HepG2 (cell line): ENCODE results near the gene TOB1. TPM values are rescaled to one million over a fixed set of nuclear protein-coding genes. Genes with fewer than 3 reads are reported as not detected.
A peak's percentile ranks its signal among the peaks of the same experiment; 100 is the strongest.

Experiments
- E2F1 ChIP-seq: sonication (generic); formaldehyde crosslinking; IDR thresholded peaks from 2 replicates; pipeline ENCODE4 v1.5.0; 2020; ENCODE audit warnings: missing genetic modification reagents
- FOXJ3 ChIP-seq: sonication (generic); formaldehyde crosslinking; IDR thresholded peaks from 2 replicates; pipeline ENCODE4 v1.4.0; 2020; ENCODE audit warnings: missing genetic modification reagents, mild to moderate bottlenecking, borderline replicate concordance
- GATAD1 ChIP-seq: IDR thresholded peaks from 2 replicates; pipeline ENCODE4 v1.6.1; 2016; ENCODE audit warnings: missing genetic modification reagents, missing compliant biosample characterization
- GLI4 ChIP-seq: sonication (generic); formaldehyde crosslinking; IDR thresholded peaks from 2 replicates; pipeline ENCODE4 v1.5.1; 2020; ENCODE audit warnings: missing genetic modification reagents, mild to moderate bottlenecking, moderate library complexity, borderline replicate concordance
- HMGA1 ChIP-seq: sonication (generic); formaldehyde crosslinking; conservative IDR thresholded peaks from 2 replicates; pipeline ENCODE4 v1.4.0; 2020; ENCODE audit warnings: missing genetic modification reagents
- MLX ChIP-seq: IDR thresholded peaks from 2 replicates; pipeline ENCODE4 v1.6.1; 2016
- NPAS2 ChIP-seq: sonication (generic); formaldehyde crosslinking; IDR thresholded peaks from 2 replicates; pipeline ENCODE4 v1.8.0; 2022; ENCODE audit warnings: mild to moderate bottlenecking, missing genetic modification reagents, borderline replicate concordance
- PTBP1 ChIP-seq: fragments of 200-400 bp; formaldehyde crosslinking; IDR thresholded peaks from 2 replicates; pipeline ENCODE4 v1.6.1; 2018; ENCODE audit warnings: low read length, low read depth; ENCODE audit not compliant: poor library complexity, severe bottlenecking
- REPIN1 ChIP-seq: sonication (generic); formaldehyde crosslinking; IDR thresholded peaks from 2 replicates; pipeline ENCODE4 v1.8.0; 2022; ENCODE audit warnings: missing genetic modification reagents, low read depth, mild to moderate bottlenecking, borderline replicate concordance
- STAT5B ChIP-seq: sonication (generic); formaldehyde crosslinking; IDR thresholded peaks from 2 replicates; pipeline ENCODE4 v1.4.0; 2020; ENCODE audit warnings: missing genetic modification reagents
- SUZ12 ChIP-seq: fragments of 150-350 bp; IDR thresholded peaks from 2 replicates; pipeline ENCODE4 v1.6.1; 2014; ENCODE audit warnings: low read depth, low read length
- TBX2 ChIP-seq: sonication (generic); formaldehyde crosslinking; IDR thresholded peaks from 2 replicates; pipeline ENCODE4 v1.5.0; 2020; ENCODE audit warnings: missing genetic modification reagents, mild to moderate bottlenecking, borderline replicate concordance
- ZBTB8A ChIP-seq: sonication (generic); formaldehyde crosslinking; IDR thresholded peaks from 2 replicates; pipeline ENCODE4 v1.4.0; 2020; ENCODE audit warnings: mild to moderate bottlenecking, low read depth, missing genetic modification reagents, borderline replicate concordance
- ZNF10 ChIP-seq: sonication (generic); formaldehyde crosslinking; IDR thresholded peaks from 2 replicates; pipeline ENCODE4 v1.4.0; 2020; ENCODE audit warnings: mild to moderate bottlenecking, low read depth, missing genetic modification reagents, borderline replicate concordance
- ZNF138 ChIP-seq: sonication (generic); formaldehyde crosslinking; IDR thresholded peaks from 2 replicates; pipeline ENCODE4 v1.5.0; 2020; ENCODE audit warnings: mild to moderate bottlenecking, low read depth, missing genetic modification reagents
- ZNF572 ChIP-seq: sonication (generic); formaldehyde crosslinking; IDR thresholded peaks from 2 replicates; pipeline ENCODE4 v1.5.1; 2020; ENCODE audit warnings: mild to moderate bottlenecking, missing genetic modification reagents
- ZNF749 ChIP-seq: sonication (generic); formaldehyde crosslinking; IDR thresholded peaks from 2 replicates; pipeline ENCODE4 v1.8.0; 2022; ENCODE audit warnings: mild to moderate bottlenecking, missing genetic modification reagents, moderate library complexity, borderline replicate concordance
- ZNF75D ChIP-seq: sonication (generic); formaldehyde crosslinking; IDR thresholded peaks from 2 replicates; pipeline ENCODE4 v1.8.1; 2023; ENCODE audit warnings: missing genetic modification reagents, mild to moderate bottlenecking, borderline replicate concordance
- ZNF768 ChIP-seq: sonication (generic); formaldehyde crosslinking; IDR thresholded peaks from 2 replicates; pipeline ENCODE4 v1.4.0; 2020; ENCODE audit warnings: missing genetic modification reagents
- ZSCAN31 ChIP-seq: sonication (generic); formaldehyde crosslinking; IDR thresholded peaks from 2 replicates; pipeline ENCODE4 v1.5.0; 2020; ENCODE audit warnings: low read depth, mild to moderate bottlenecking, missing genetic modification reagents
- polyA plus RNA-seq, 8 experiments: library from polyadenylated mRNA; depleted of rRNA in 3 of 8; stranded (reverse) in 7 of 8; unstranded in 1 of 8; fragments of >200 nt; fragmentation: Illumina TruSeq in 4 of 8; extraction: Trizol in 4 of 8; gene quantifications; 2 replicates each; pipeline versions ENCODE4 v1.2.1 to v1.2.3, GENCODE V29; 2011 to 2016; ENCODE audit warnings: low read depth in 4 of 8, missing spikeins in 1 of 8, mixed read lengths in 1 of 8; ENCODE audit not compliant: insufficient read depth in 1 of 8
- total RNA-seq, 5 experiments: library from RNA; depleted of rRNA; stranded (reverse); fragments of >200 nt; fragmentation: Illumina TruSeq; extraction: Trizol; gene quantifications; 2 replicates each; pipeline ENCODE4 v1.2.3, GENCODE V29; 2016; ENCODE audit warnings: low read depth in 1 of 5
- TF ChIP-seq, protein P1 (sequence below): sonication (generic); formaldehyde crosslinking; IDR thresholded peaks from 2 replicates; pipeline ENCODE4 v1.4.0; 2020; ENCODE audit warnings: missing genetic modification reagents
- TF ChIP-seq, protein P2 (sequence below): sonication (generic); formaldehyde crosslinking; IDR thresholded peaks from 2 replicates; pipeline ENCODE4 v1.5.0; 2020; ENCODE audit warnings: missing genetic modification reagents
- TF ChIP-seq, protein P3 (sequence below): sonication (generic); formaldehyde crosslinking; IDR thresholded peaks from 2 replicates; pipeline ENCODE4 v1.8.0; 2022; ENCODE audit warnings: mild to moderate bottlenecking, missing genetic modification reagents, moderate library complexity

The TOB1 gene
- total and polyA plus RNA-seq, 2 of the 13 experiments (the other 11 are each of a cell fraction or from before 2014, with no cell fraction given), result 21.9 to 57.7 TPM

DNA sequence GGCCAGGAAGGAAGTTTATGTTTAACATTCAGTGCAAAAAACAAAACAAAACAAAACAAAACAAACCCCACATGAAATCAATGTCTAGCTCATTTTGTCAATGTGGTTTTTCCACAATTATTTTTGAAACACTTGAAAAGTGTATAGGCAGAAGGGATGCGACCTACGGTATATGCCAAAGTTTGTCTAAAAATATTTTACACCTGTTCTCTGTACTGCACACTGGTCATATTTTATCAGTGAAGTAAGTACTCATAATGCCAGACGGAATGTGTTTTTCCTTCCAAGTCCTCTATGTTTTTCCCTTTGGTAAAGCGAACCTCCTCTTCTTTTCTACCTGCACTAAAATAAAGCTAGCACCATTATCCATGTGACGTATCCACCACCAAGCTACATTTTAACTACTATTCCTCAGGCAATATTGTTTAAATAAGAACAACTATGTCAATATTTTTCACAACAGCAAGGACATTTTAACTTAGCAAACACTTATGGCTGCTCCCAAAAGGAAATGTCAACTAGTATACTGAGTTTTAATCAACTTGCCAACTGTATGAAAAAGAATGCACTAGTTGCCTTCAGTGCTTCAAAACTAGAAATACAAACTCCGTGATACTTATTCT lies 10.3 kb downstream of the TOB1 start (continued):
- TF ChIP-seq ZBTB8A (CRISPR knock-in tag) (no peak), HMGA1 (no peak), TBX2 (CRISPR knock-in tag) (no peak), SUZ12 (no peak), MLX (CRISPR knock-in tag) (no peak; the same call in 1 of the 2 replicates), ZNF572 (no peak), ZNF138 (no peak), NPAS2 (CRISPR knock-in tag) (no peak), ZNF75D (no peak), GLI4 (CRISPR knock-in tag) (no peak), ZNF10 (CRISPR knock-in tag) (no peak), STAT5B (CRISPR knock-in tag) (no peak), PTBP1 (no peak), REPIN1 (no peak), ZNF749 (CRISPR knock-in tag) (0 out of 2 replicates have a peak, but pooled peaks have one; percentile 53), ZNF768 (no peak), E2F1 (CRISPR knock-in tag) (no peak), FOXJ3 (CRISPR knock-in tag) (peak; percentile 56; the same call in 1 of the 2 replicates), ZSCAN31 (CRISPR knock-in tag) (no peak), GATAD1 (0 out of 2 replicates have a peak, but pooled peaks have one; percentile 17)
- TF ChIP-seq, protein P1, sequence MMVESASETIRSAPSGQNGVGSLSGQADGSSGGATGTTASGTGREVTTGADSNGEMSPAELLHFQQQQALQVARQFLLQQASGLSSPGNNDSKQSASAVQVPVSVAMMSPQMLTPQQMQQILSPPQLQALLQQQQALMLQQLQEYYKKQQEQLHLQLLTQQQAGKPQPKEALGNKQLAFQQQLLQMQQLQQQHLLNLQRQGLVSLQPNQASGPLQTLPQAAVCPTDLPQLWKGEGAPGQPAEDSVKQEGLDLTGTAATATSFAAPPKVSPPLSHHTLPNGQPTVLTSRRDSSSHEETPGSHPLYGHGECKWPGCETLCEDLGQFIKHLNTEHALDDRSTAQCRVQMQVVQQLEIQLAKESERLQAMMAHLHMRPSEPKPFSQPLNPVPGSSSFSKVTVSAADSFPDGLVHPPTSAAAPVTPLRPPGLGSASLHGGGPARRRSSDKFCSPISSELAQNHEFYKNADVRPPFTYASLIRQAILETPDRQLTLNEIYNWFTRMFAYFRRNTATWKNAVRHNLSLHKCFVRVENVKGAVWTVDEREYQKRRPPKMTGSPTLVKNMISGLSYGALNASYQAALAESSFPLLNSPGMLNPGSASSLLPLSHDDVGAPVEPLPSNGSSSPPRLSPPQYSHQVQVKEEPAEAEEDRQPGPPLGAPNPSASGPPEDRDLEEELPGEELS, result peak; percentile 77
- TF ChIP-seq, protein P2, sequence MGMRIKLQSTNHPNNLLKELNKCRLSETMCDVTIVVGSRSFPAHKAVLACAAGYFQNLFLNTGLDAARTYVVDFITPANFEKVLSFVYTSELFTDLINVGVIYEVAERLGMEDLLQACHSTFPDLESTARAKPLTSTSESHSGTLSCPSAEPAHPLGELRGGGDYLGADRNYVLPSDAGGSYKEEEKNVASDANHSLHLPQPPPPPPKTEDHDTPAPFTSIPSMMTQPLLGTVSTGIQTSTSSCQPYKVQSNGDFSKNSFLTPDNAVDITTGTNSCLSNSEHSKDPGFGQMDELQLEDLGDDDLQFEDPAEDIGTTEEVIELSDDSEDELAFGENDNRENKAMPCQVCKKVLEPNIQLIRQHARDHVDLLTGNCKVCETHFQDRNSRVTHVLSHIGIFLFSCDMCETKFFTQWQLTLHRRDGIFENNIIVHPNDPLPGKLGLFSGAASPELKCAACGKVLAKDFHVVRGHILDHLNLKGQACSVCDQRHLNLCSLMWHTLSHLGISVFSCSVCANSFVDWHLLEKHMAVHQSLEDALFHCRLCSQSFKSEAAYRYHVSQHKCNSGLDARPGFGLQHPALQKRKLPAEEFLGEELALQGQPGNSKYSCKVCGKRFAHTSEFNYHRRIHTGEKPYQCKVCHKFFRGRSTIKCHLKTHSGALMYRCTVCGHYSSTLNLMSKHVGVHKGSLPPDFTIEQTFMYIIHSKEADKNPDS, result no peak
- TF ChIP-seq, protein P3, sequence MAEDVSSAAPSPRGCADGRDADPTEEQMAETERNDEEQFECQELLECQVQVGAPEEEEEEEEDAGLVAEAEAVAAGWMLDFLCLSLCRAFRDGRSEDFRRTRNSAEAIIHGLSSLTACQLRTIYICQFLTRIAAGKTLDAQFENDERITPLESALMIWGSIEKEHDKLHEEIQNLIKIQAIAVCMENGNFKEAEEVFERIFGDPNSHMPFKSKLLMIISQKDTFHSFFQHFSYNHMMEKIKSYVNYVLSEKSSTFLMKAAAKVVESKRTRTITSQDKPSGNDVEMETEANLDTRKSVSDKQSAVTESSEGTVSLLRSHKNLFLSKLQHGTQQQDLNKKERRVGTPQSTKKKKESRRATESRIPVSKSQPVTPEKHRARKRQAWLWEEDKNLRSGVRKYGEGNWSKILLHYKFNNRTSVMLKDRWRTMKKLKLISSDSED (CRISPR knock-in tag), result no peak
